Mucosa of gallbladder (tissue), 1 donor: ENCODE data around the gene ZNF846. TPM values are rescaled to one million over a fixed set of nuclear protein-coding genes. Genes with fewer than 3 reads are reported as not detected.
"Not testable (repeated sequence)": the region's sequence is repeated elsewhere in the genome, so short reads cannot be mapped to it uniquely, and the experiment has no call there.

ENCODE experiments used
- DNase-seq: peaks from one replicate; pipeline ENCODE4 v3.0.0-alpha.2; 2020; ENCODE audit warnings: low spot score
- total RNA-seq: library from RNA; stranded (reverse); gene quantifications from one replicate; pipeline ENCODE4 v1.2.1, GENCODE V29; 2021
- donor health status: DM: no; HTN: no; CAD: no.

ZNF846 gene
- 25.0 TPM for total RNA-seq

- DNase-seq = peak; percentile 95
Measured at GRCh38 chr19:9768175-9769112, at the start of gene ZNF846. TSS of gene ZNF846 (minus strand) at chr19:9768738. CDS start at chr19:9764950, 3,788 bp downstream.

GRCh38 chr19:9818175-9818733 is 49.7 kb upstream of the ZNF846 start:
- no peak for DNase-seq

GRCh38 chr19:9811139-9811538 is 42.6 kb upstream of the ZNF846 start:
- no peak for DNase-seq

GRCh38 chr19:9808855-9809824 is 40.6 kb upstream of the ZNF846 start:
- DNase-seq = no peak

- DNase-seq = no peak
Measured at GRCh38 chr19:9806803-9807202, 38.3 kb upstream of the ZNF846 start.

GRCh38 chr19:9801976-9802375 is 33.4 kb upstream of the ZNF846 start:
- no peak for DNase-seq

GRCh38 chr19:9799162-9799561 is 30.6 kb upstream of the ZNF846 start:
- no peak for DNase-seq

- DNase-seq = no peak
Measured at GRCh38 chr19:9797871-9798270, 29.3 kb upstream of the ZNF846 start.

GRCh38 chr19:9796113-9796773 is 27.7 kb upstream of the ZNF846 start:
- DNase-seq = peak; percentile 91

GRCh38 chr19:9793071-9793591 is 24.6 kb upstream of the ZNF846 start:
- peak; percentile 49 for DNase-seq

- peak; percentile 92 for DNase-seq
Measured at GRCh38 chr19:9792206-9793070, 23.9 kb upstream of the ZNF846 start.

- peak; percentile 98 for DNase-seq
Measured at GRCh38 chr19:9791552-9792205, 23.1 kb upstream of the ZNF846 start.

- not testable (repeated sequence) for DNase-seq
Measured at GRCh38 chr19:9791073-9791367, 22.5 kb upstream of the ZNF846 start.

- not testable (repeated sequence) for DNase-seq
Measured at GRCh38 chr19:9789579-9789978, 21.0 kb upstream of the ZNF846 start.

- no peak for DNase-seq
Measured at GRCh38 chr19:9789066-9789465, 20.5 kb upstream of the ZNF846 start.

GRCh38 chr19:9788604-9789003 is 20.1 kb upstream of the ZNF846 start:
- DNase-seq = not testable (repeated sequence)

GRCh38 chr19:9786819-9787218 is 18.3 kb upstream of the ZNF846 start:
- DNase-seq = no peak

GRCh38 chr19:9786342-9786741 is 17.8 kb upstream of the ZNF846 start:
- DNase-seq = no peak

GRCh38 chr19:9785367-9786331 is 17.1 kb upstream of the ZNF846 start:
- DNase-seq = peak; percentile 97
